Measurements from ENCODE around the gene IKZF4.
A peak's percentile ranks its signal among the peaks of the same experiment; 100 is the strongest.

The IKZF4 gene

GRCh38 chr12:56029166-56029519 lies 8.3 kb downstream of the IKZF4 start:
- Histone ChIP-seq H3K79me2 (ENCODE audit: insufficient read depth, low read length) (no peaks in the 10 kb centered on the region), H3K9ac (ENCODE audit: low read depth, low read length, poor library complexity, severe bottlenecking) (no peak overlapping the region), H3K4me2 (ENCODE audit: low read depth, low read length, poor library complexity, severe bottlenecking) (no peak overlapping the region), H3F3A (ENCODE audit: low read depth) (no peaks in the 10 kb centered on the region), H4K20me1 (ENCODE audit: insufficient read depth, low read length, poor library complexity, severe bottlenecking) (no peaks in the 10 kb centered on the region), H3K4me1 (ENCODE audit: insufficient read depth, low read length, poor library complexity, severe bottlenecking) (no peaks in the 10 kb centered on the region), H3K36me3 (ENCODE audit: insufficient read depth, low read length) (peaks cover 4% of the 10 kb centered on the region; the same call in 1 of the 2 replicates), H3K9me3 (ENCODE audit: insufficient read depth, low read depth, low read length) (no peaks in the 10 kb centered on the region), H2AFZ (ENCODE audit: low read length) (no peak overlapping the region), H3K9me2 (replicated peaks; ENCODE audit: low read depth, low read length) (no peaks in the 10 kb centered on the region), H3K27me3 (ENCODE audit: insufficient read depth, low read length, poor library complexity, severe bottlenecking) (no peaks in the 10 kb centered on the region), H3K4me3 (ENCODE audit: low read length, poor library complexity, severe bottlenecking) (no peak overlapping the region)
- TF ChIP-seq CTCF (conservative IDR thresholded peaks at IDR 0.05; ENCODE audit: low read length), result no peak
- no peak for TF ChIP-seq EZH2phosphoT487 (IDR thresholded peaks at IDR 0.05; ENCODE audit: borderline replicate concordance)

GRCh38 chr12:56029666-56030293 lies 8.9 kb downstream of the IKZF4 start:
- Histone ChIP-seq H3K79me2 (ENCODE audit: insufficient read depth, low read length) (no peaks in the 10 kb centered on the region), H3F3A (ENCODE audit: low read depth) (no peaks in the 10 kb centered on the region), H2AFZ (ENCODE audit: low read length) (no peak overlapping the region), H3K4me2 (ENCODE audit: low read depth, low read length, poor library complexity, severe bottlenecking) (no peak overlapping the region), H4K20me1 (ENCODE audit: insufficient read depth, low read length, poor library complexity, severe bottlenecking) (no peaks in the 10 kb centered on the region), H3K36me3 (ENCODE audit: insufficient read depth, low read length) (peaks cover 4% of the 10 kb centered on the region; the same call in 1 of the 2 replicates), H3K4me1 (ENCODE audit: insufficient read depth, low read length, poor library complexity, severe bottlenecking) (no peaks in the 10 kb centered on the region), H3K27me3 (ENCODE audit: insufficient read depth, low read length, poor library complexity, severe bottlenecking) (no peaks in the 10 kb centered on the region), H3K4me3 (ENCODE audit: low read length, poor library complexity, severe bottlenecking) (no peak overlapping the region), H3K9me3 (ENCODE audit: insufficient read depth, low read depth, low read length) (no peaks in the 10 kb centered on the region), H3K9ac (ENCODE audit: low read depth, low read length, poor library complexity, severe bottlenecking) (no peak overlapping the region), H3K9me2 (replicated peaks; ENCODE audit: low read depth, low read length) (no peaks in the 10 kb centered on the region)
- no peak for TF ChIP-seq EZH2phosphoT487 (IDR thresholded peaks at IDR 0.05; ENCODE audit: borderline replicate concordance)
- peak; percentile 81 for TF ChIP-seq CTCF (conservative IDR thresholded peaks at IDR 0.05; ENCODE audit: low read length)

- Histone ChIP-seq H2AFZ (ENCODE audit: low read length) (no peak overlapping the region), H3K4me2 (ENCODE audit: low read depth, low read length, poor library complexity, severe bottlenecking) (no peak overlapping the region), H3F3A (ENCODE audit: low read depth) (no peaks in the 10 kb centered on the region), H3K79me2 (ENCODE audit: insufficient read depth, low read length) (no peaks in the 10 kb centered on the region), H3K9ac (ENCODE audit: low read depth, low read length, poor library complexity, severe bottlenecking) (no peak overlapping the region), H3K4me1 (ENCODE audit: insufficient read depth, low read length, poor library complexity, severe bottlenecking) (peaks cover under 1% of the 10 kb centered on the region), H3K36me3 (ENCODE audit: insufficient read depth, low read length) (peaks cover 4% of the 10 kb centered on the region; the same call in 1 of the 2 replicates), H3K27me3 (ENCODE audit: insufficient read depth, low read length, poor library complexity, severe bottlenecking) (no peaks in the 10 kb centered on the region), H3K9me2 (replicated peaks; ENCODE audit: low read depth, low read length) (no peaks in the 10 kb centered on the region), H3K4me3 (ENCODE audit: low read length, poor library complexity, severe bottlenecking) (no peak overlapping the region), H3K9me3 (ENCODE audit: insufficient read depth, low read depth, low read length) (no peaks in the 10 kb centered on the region), H4K20me1 (ENCODE audit: insufficient read depth, low read length, poor library complexity, severe bottlenecking) (no peaks in the 10 kb centered on the region)
- TF ChIP-seq CTCF (conservative IDR thresholded peaks at IDR 0.05; ENCODE audit: low read length) (no peak), EZH2phosphoT487 (IDR thresholded peaks at IDR 0.05; ENCODE audit: borderline replicate concordance) (no peak)
Observed at GRCh38 chr12:56031987-56032386, 11.1 kb downstream of the IKZF4 start.

Data from Loucy (cell line).